Subcutaneous adipose tissue (tissue), 4 donors: Measurements from ENCODE around the gene ZNF521. TPM values are rescaled to one million over a fixed set of nuclear protein-coding genes. Genes with fewer than 3 reads are reported as not detected.

Source experiments
- total RNA-seq, 4 donors: library from RNA; depleted of rRNA; stranded (reverse); fragments of >200 nt; gene quantifications; one replicate each; pipeline ENCODE4 v1.1.0, GENCODE V29; 2016
- TF ChIP-seq, protein P1 (sequence below): fragments of 450-650 bp; IDR thresholded peaks from one replicate; pipeline ENCODE4 v1.5.1; 2016; ENCODE audit warnings: low read depth, mild to moderate bottlenecking, control low read depth, antibody characterized with exemption, moderate library complexity

The ZNF521 gene
- total RNA-seq, 4 donors from 2014 or later = 20.7 to 56.2 (median 37.4) TPM

- TF ChIP-seq, protein P1, sequence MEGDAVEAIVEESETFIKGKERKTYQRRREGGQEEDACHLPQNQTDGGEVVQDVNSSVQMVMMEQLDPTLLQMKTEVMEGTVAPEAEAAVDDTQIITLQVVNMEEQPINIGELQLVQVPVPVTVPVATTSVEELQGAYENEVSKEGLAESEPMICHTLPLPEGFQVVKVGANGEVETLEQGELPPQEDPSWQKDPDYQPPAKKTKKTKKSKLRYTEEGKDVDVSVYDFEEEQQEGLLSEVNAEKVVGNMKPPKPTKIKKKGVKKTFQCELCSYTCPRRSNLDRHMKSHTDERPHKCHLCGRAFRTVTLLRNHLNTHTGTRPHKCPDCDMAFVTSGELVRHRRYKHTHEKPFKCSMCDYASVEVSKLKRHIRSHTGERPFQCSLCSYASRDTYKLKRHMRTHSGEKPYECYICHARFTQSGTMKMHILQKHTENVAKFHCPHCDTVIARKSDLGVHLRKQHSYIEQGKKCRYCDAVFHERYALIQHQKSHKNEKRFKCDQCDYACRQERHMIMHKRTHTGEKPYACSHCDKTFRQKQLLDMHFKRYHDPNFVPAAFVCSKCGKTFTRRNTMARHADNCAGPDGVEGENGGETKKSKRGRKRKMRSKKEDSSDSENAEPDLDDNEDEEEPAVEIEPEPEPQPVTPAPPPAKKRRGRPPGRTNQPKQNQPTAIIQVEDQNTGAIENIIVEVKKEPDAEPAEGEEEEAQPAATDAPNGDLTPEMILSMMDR = no peak
These were observed 101.5 kb downstream of the ZNF521 start for GRCh38 chr18:25250474-25250851.

GRCh38 chr18:25248755-25249154, 103.2 kb downstream of the ZNF521 start:
- TF ChIP-seq, protein P1 = no peak

DNA sequence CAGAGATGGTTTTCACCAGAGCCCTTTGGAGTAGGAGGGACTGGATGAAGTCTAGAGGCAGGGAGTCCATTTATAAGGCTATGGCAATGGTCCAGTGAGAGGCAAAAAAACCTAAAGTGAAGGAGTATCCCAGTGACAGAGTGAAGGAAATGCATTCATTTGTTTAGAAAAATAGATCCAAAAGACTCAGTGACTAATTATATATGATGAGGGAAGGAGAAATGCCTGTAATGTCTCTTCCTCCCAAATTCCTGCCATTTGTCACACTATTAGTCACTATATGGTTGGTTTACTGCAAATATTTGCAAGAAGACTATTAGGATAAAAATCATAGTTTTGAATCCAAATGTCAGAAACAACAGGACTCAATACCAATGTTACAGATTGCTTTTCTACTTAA, 104.2 kb downstream of the ZNF521 start:
- TF ChIP-seq, protein P1 = no peak

DNA sequence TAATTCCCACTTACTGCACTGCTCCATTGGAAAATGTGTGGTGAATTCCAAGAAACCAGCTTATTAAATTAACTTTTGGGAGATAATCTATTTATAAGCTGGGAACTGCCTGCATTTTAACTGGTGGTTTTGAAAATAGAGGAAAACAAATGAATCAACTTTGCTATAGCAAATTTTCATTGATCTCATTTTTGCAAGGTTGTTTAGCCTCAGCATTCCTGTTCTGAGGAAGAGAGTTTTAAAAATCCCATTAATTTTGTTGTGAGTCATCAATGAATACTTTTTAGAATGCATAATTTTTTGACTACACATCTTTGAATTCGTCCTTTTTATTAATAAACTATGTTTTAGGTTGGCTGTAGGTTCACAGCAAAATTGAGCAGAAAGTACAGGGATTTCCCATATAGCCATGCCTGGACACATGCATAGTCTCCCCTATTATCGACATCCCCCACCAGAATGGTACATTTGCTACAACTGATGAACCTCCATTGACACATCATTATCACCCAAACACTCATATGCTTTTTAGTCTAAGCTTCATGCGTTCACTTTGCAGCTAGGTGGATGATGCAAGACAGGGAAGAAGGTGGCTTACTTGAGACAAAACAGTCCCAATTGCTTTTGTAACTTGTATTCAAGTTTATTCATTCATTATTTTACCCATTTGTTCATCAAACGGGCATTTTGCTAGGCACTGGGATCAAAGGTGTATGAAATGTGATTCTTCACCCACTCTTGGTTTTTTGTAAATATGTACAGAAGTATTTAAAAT, 106.9 kb downstream of the ZNF521 start:
- TF ChIP-seq, protein P1 = no peak

- TF ChIP-seq, protein P1 = no peak
These were observed 107.8 kb downstream of the ZNF521 start for GRCh38 chr18:25244170-25244569.

- TF ChIP-seq, protein P1 = no peak
These were observed 108.2 kb downstream of the ZNF521 start for GRCh38 chr18:25243754-25244153.

GRCh38 chr18:25243257-25243656, 108.7 kb downstream of the ZNF521 start:
- TF ChIP-seq, protein P1 = no peak
